ENCODE data around the gene MRPS25.

Gene MRPS25

DNA sequence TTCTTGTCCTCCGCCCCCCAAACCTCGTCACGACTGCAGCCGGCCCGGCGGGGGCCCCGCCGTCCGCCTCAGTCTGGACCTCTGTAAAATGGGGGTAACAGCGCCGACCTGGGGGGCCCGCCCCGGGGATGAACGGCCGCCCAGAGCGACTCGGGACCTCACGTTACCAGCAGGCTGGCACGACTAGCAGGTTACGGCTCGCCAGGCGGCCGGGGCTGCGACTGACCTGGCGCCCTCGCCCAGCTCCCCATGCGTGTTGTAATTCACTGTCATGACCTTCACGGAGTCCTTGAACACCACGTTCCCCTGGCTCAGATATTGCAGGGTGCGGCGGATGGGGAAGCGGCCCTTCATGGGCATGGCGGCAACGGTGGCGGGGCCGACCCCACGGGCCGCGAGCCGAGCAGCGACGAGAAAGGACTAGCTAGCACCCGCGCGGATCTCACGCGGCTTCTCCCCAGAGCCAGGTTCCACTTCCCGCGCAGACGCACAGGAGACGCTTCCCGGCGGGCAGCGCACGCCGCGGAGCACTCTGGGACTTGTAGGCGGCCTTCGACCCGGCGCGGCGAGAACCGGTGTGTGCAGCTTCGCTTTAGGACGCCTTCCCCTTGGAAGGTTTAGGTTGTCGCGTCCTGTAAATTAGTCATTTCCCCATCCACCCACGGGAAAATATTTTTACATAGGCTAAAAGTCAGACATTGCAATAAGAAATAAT, at the start of gene MRPS25:
MRPS25 (minus strand) TSS at position 481 of the 715 bp plus-strand sequence; CDS start at position 360, 121 bp downstream.
- peak; percentile 87 for DNase-seq

DNA sequence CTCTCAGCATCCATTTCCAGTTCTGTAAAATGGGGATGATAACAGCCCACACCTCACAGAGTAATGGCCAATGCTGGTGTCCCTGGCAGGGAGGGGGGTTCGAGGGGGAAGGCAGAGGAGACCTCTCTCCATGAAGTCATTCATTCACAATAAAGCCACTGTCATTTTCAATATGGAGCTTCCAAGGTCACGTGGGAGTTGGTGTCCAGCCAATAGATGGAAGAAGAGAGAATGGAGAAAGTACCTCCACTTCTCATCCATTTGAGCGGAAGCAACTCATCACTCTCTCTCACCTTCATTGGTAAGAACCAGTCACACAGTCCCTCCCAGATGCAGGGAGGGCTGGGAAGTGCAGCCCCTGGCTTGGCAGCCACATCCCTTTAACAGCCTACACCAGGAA, 48.8 kb upstream of the MRPS25 start:
- no peak for DNase-seq

- no peak for DNase-seq
These were observed 48.4 kb upstream of the MRPS25 start for GRCh38 chr3:15113471-15113870.

GRCh38 chr3:15112011-15112410, 46.9 kb upstream of the MRPS25 start:
- no peak for DNase-seq

DNA sequence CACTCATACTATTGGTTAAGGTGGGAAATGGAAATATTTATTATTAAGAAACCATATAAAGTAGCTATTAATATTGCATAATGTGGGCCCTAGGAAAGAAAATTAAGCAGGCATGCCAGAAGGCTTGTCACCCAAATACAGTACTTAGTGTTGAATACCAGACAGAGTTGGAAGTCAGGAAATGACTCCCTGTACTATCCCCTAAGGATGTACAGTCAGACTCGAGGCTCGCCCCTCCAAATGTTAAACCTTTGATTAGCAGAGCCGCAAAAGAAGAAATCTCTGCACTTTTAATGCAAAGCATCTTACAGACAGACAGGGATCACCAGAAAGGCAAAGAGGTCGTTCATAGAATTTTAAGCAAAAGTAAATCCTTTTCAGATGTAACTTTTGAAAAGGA, 45.1 kb upstream of the MRPS25 start:
- DNase-seq = no peak

DNA sequence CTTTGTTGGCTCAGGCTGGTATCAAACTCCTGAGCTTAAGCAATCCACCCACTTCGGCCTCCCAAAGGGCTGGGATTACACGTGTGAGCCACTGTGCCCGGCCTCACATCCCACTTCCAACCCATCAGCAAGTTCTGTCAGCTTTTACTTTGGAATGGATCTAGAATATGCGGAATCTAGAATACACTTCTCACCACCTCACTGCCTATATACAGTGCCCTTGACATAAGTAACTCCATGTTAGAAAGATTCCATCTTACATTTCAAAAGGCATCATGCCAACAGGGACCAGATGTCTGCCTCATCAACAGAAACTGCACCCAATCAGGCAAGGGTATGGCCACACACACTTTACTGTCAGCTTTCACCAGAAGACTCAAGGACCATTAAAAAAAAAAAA, 43.8 kb upstream of the MRPS25 start:
- DNase-seq = no peak

DNA sequence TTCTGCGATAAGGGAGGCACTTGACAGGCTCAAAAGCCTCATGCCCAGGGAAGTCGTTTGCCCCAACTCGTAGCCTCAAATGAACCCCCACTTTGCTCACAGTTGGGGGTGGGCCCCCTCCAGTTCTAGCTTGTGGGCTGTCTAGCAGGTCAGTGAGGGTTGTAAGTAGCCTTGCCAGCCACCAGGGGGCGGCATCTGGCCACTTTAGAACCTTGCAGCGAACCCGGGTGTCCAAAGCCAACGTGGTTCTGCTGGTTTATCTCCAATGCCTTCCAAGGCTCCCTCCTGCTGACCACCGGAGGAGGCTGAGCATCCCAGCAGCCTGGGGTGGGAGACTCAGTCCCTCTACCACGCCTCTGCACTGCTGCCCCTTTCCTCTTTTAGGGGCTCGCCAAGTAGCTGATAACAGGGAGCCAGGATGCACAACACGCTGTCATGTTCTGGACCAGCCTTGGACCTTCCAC, 43.0 kb upstream of the MRPS25 start:
- DNase-seq = peak; percentile 73

GRCh38 chr3:15107075-15107947, 42.2 kb upstream of the MRPS25 start:
- no peak for DNase-seq

- no peak for DNase-seq
These were observed 37.7 kb upstream of the MRPS25 start for GRCh38 chr3:15102836-15103235.

DNA sequence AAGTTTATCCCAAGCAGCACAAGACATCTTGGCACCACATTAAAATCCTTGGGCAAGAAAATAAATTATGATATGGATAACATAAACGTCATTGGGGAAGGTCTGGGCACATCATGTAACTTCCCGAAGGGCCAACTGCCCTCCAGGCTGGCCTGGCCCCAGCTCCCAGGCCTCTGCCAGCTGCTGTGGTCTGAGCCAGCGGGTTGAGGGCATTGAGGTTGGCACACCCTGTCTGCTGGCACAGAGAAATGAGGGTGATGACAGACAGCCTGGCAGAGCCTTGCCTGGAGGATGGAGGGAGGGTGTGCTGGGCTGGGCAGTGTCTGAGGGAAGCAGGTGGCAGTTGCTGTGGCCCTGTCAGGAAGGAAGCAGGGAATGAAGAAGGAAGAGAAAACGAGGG, 37.1 kb upstream of the MRPS25 start:
- no peak for DNase-seq

GRCh38 chr3:15099364-15100098, 34.4 kb upstream of the MRPS25 start:
- DNase-seq = peak; percentile 12

GRCh38 chr3:15098503-15099363, 33.6 kb upstream of the MRPS25 start, which contains the start of gene RBSN:
Gene RBSN, minus strand, starts transcription at chr3:15099148. Its CDS starts 3,028 bp downstream, at chr3:15096120.
- DNase-seq = peak; percentile 93

GRCh38 chr3:15097891-15098290, 32.8 kb upstream of the MRPS25 start:
- peak; percentile 12 for DNase-seq

GRCh38 chr3:15096046-15096445, 30.9 kb upstream of the MRPS25 start:
- no peak for DNase-seq

- DNase-seq = no peak
These were observed 29.2 kb upstream of the MRPS25 start for GRCh38 chr3:15094187-15094875.

DNA sequence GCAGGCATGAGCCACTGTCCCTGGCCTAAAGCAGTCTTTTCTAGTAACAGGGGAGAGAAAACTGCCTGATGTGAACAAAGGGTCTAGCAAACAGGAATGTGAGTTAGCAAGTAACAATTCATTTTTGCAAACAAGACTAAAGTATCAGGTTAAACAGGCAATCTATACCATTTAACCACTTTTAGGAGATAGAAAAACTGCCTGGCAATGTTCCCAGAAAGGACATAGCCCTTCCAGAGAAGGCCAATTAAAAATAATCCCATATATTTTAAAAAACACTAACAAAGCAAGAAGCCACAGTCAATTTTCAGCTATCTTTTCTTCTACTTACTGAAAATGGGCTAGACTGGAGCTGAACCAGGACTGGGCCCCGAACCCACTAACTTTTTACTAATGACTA, 27.6 kb upstream of the MRPS25 start:
- DNase-seq = no peak

GRCh38 chr3:15091575-15091974, 26.5 kb upstream of the MRPS25 start:
- no peak for DNase-seq

DNA sequence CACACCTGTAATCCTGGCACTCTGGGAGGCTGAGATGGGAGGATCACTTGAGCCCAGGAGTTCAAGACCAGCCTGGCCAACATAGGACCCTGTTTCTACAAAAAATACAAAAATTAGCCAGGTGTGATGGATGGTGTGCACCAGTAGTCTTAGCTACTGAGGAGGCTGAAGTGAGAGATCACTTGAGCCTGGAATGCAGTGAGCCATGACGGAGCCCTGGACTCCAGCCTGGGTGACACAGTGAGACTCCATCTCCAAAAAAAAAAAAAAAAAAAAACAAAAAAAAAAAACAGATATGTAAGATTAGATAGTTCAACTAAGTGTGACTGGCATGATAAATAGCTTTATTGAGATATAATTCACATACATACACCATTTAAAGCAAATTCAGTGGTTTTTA, 24.1 kb upstream of the MRPS25 start:
- no peak for DNase-seq

- DNase-seq = no peak
These were observed 21.6 kb upstream of the MRPS25 start for GRCh38 chr3:15086699-15087098.

DNA sequence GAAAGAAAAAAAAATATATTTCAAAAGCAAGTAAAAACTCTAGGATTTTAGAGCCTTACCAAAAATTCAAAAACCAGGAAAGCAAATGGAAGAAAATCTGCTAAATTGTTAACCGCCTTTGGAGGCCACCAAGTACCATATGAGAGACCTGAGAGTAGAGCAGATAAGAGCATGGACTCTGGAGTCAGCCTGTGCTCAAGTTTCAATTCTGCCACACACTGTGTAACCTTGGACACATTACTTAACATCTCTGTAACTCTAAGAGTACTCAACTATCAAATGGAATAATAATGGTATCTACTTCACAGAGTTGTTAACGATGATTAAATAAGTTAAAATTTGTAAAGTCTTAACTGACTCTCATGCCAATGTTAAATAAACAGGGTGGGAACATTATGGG, 21.1 kb upstream of the MRPS25 start:
- no peak for DNase-seq

- no peak for DNase-seq
These were observed 18.1 kb upstream of the MRPS25 start for GRCh38 chr3:15083252-15083651.

Measured in activated CD4-positive, alpha-beta T cell treated with anti-CD3 and anti-CD28 coated beads, Interleukin-2, amount 50 U/mL, for 1 hour (primary cell).